Inferior parietal cortex (tissue), 1 donor: Measurements from ENCODE around the gene TIMP4.
A peak's percentile ranks its signal among the peaks of the same experiment; 100 is the strongest.

Experiments used
- DNase-seq: peaks from one replicate; pipeline ENCODE4 v3.0.0-alpha.2; 2016; ENCODE audit errors: extremely low spot score

The TIMP4 gene

GRCh38 chr3:12147049-12147780 is 11.5 kb downstream of the TIMP4 start:
- no peak for DNase-seq

GRCh38 chr3:12143949-12144504 is 14.7 kb downstream of the TIMP4 start:
- peak; percentile 36 for DNase-seq

GRCh38 chr3:12142476-12142875 is 16.2 kb downstream of the TIMP4 start:
- no peak for DNase-seq

GRCh38 chr3:12141350-12141749 is 17.4 kb downstream of the TIMP4 start:
- no peak for DNase-seq

GRCh38 chr3:12139111-12139511 is 19.6 kb downstream of the TIMP4 start:
- DNase-seq: no peak

- DNase-seq: no peak
Measured at GRCh38 chr3:12138044-12138443, 20.7 kb downstream of the TIMP4 start.

- DNase-seq: no peak
Measured at GRCh38 chr3:12136371-12136770, 22.3 kb downstream of the TIMP4 start.

- peak; percentile 67 for DNase-seq
Measured at GRCh38 chr3:12135029-12135657, 23.6 kb downstream of the TIMP4 start.

GRCh38 chr3:12132881-12133280 is 25.8 kb downstream of the TIMP4 start:
- DNase-seq: no peak

- DNase-seq: no peak
Measured at GRCh38 chr3:12131351-12132090, 27.2 kb downstream of the TIMP4 start.

- no peak for DNase-seq
Measured at GRCh38 chr3:12127391-12127790, 31.3 kb downstream of the TIMP4 start.

GRCh38 chr3:12125772-12126171 is 32.9 kb downstream of the TIMP4 start:
- no peak for DNase-seq

- DNase-seq: no peak
Measured at GRCh38 chr3:12121466-12121865, 37.2 kb downstream of the TIMP4 start.

- no peak for DNase-seq
Measured at GRCh38 chr3:12120374-12121140, 38.2 kb downstream of the TIMP4 start.

- peak; percentile 57 for DNase-seq
Measured at GRCh38 chr3:12117473-12117872, 41.2 kb downstream of the TIMP4 start.

- no peak for DNase-seq
Measured at GRCh38 chr3:12116870-12117269, 41.8 kb downstream of the TIMP4 start.

- no peak for DNase-seq
Measured at GRCh38 chr3:12115849-12116248, 42.9 kb downstream of the TIMP4 start.

GRCh38 chr3:12115104-12115503 is 43.6 kb downstream of the TIMP4 start:
- no peak for DNase-seq

GRCh38 chr3:12114251-12114650 is 44.5 kb downstream of the TIMP4 start:
- no peak for DNase-seq

- no peak for DNase-seq
Measured at GRCh38 chr3:12107071-12107713, 51.5 kb downstream of the TIMP4 start.
